Kidney (tissue), 14 donors: Measurements from ENCODE around the gene SERPINE2. TPM values are rescaled to one million over a fixed set of nuclear protein-coding genes. Genes with fewer than 3 reads are reported as not detected.

Source experiments
- DNase-seq, 5 donors: peaks; one replicate each; pipeline ENCODE4 v3.0.0-alpha.2; 2013 to 2020
- FAIRE-seq: peaks from 2 replicates; lab custom pipeline; 2012; peaks lifted over from hg19 to GRCh38; lab: Jason Lieb, UNC
- H3K27ac ChIP-seq, 2 donors: one replicate each; pipeline ENCODE4 v1.7.0; 2013; ENCODE audit warnings: low read depth in 2 of 2, low read length in 2 of 2, inconsistent platforms in 1 of 2
- H3K27me3 ChIP-seq: one replicate; pipeline ENCODE4 v1.7.1; 2013; ENCODE audit warnings: low read length, inconsistent platforms; ENCODE audit not compliant: control insufficient read depth, insufficient read depth
- H3K36me3 ChIP-seq, 3 donors: one replicate each; pipeline versions ENCODE4 v1.7.0 to v1.7.1; 2013; ENCODE audit warnings: low read length in 3 of 3, control low read depth in 1 of 3, inconsistent platforms in 1 of 3; ENCODE audit not compliant: insufficient read depth in 3 of 3, control insufficient read depth in 2 of 3
- H3K4me1 ChIP-seq, 3 donors: one replicate each; pipeline versions ENCODE4 v1.7.0 to v1.7.1; 2013; ENCODE audit warnings: low read length in 3 of 3, inconsistent platforms in 1 of 3, low read depth in 1 of 3; ENCODE audit not compliant: control insufficient read depth in 2 of 3, insufficient read depth in 2 of 3
- H3K4me3 ChIP-seq, 3 donors: one replicate each; pipeline versions ENCODE4 v1.7.0 to v1.8.1; 2013; ENCODE audit warnings: low read length in 3 of 3, control low read depth in 1 of 3, inconsistent platforms in 1 of 3
- H3K9ac ChIP-seq, 3 donors: one replicate each; pipeline versions ENCODE4 v1.7.0 to v1.7.1; 2013; ENCODE audit warnings: low read length in 3 of 3, control low read depth in 1 of 3, inconsistent platforms in 1 of 3
- H3K9me3 ChIP-seq, 3 donors: one replicate each; pipeline versions ENCODE4 v1.7.0 to v1.7.1; 2013; ENCODE audit warnings: low read length in 3 of 3, control low read depth in 1 of 3, inconsistent platforms in 1 of 3; ENCODE audit not compliant: control insufficient read depth in 2 of 3, insufficient read depth in 1 of 3
- CTCF ChIP-seq: IDR thresholded peaks from 3 replicates; pipeline ENCODE4 v1.5.1; 2012; ENCODE audit warnings: mild to moderate bottlenecking, moderate library complexity, borderline replicate concordance; ENCODE audit not compliant: insufficient read depth; ENCODE audit errors: extremely low read depth
- intact Hi-C: fragments of 100-400 bp; cut with DNase I; formaldehyde crosslinking; loops from one replicate; pipeline ENCODE4 v1.11.1; 2022
- polyA plus RNA-seq: library from polyadenylated mRNA; stranded (reverse); fragments of 350-450 nt; fragmentation: Illumina TruSeq; extraction: RNeasy Lipid Tissue Mini Kit (QIAGEN cat#74804); gene quantifications from one replicate; pipeline ENCODE4 v1.2.3, GENCODE V29; 2014; ENCODE audit warnings: low read depth, low replicate concordance; ENCODE audit not compliant: insufficient read depth
- total RNA-seq: library from RNA; stranded (reverse); fragmentation: NEBNext Ultra II Directional; extraction: Animal tissue kit (Norgen Biotek cat#: 25700); gene quantifications from one replicate; pipeline ENCODE4 v1.2.1, GENCODE V29; 2021
- donor health status: control.
- donor health status: control.
- donor health status: control.
- donor health status: control.
- donor health status: control.
- donor health status: DM: yes; HTN: yes; CAD: no.
- donor health status: Normal renal cell carcinoma (clear cell type).

Gene SERPINE2
- total and polyA plus RNA-seq, 2 donors from 2014 or later, result 27.3 to 29.2 TPM

- TF ChIP-seq CTCF, result peak; percentile 21
- peak within 1 kb of the TSS; percentile 66 to 79 (median 68) for H3K9ac ChIP-seq
- peaks cover 0 to 2% (median 0%) of the 10 kb centered on the region in 3 donors for H3K36me3 ChIP-seq
- peak within 1 kb of the TSS; percentile 81 to 92 (median 87) for H3K4me3 ChIP-seq
- H3K27ac ChIP-seq, result peak within 1 kb of the TSS in 1 of 2 donors; percentile 84
- H3K9me3 ChIP-seq, result no peaks in the 10 kb centered on the region
- DNase-seq (peak; percentile 96 to 98 (median 97)), FAIRE-seq (peak; percentile 84)
- no peaks in the 10 kb centered on the region for H3K27me3 ChIP-seq
- peaks cover 0 to 24% (median 13%) of the 10 kb centered on the region in 3 donors for H3K4me1 ChIP-seq
- intact Hi-C loops, result no loop called here
Measured at GRCh38 chr2:223957092-223957851, 81.8 kb downstream of the SERPINE2 start, which contains the start of gene MRPL44. MRPL44 (plus strand) TSS chr2:223957463; CDS start chr2:223957473, 10 bp downstream.

- Histone ChIP-seq H3K9ac (peak overlapping the region in 2 of 3 donors; percentile 2 to 68), H3K9me3 (no peaks in the 10 kb centered on the region), H3K36me3 (peaks cover 0 to 2% (median 0%) of the 10 kb centered on the region in 3 donors), H3K27me3 (no peaks in the 10 kb centered on the region), H3K4me1 (peaks cover 0 to 22% (median 11%) of the 10 kb centered on the region in 3 donors), H3K4me3 (peak overlapping the region in 2 of 3 donors; percentile 64 to 81), H3K27ac (peak overlapping the region in 1 of 2 donors; percentile 84)
- intact Hi-C loops, result no loop called here
- DNase-seq, result no peak
- FAIRE-seq, result no peak
- TF ChIP-seq CTCF, result no peak
Measured at GRCh38 chr2:223956300-223956699, 82.8 kb downstream of the SERPINE2 start.

GRCh38 chr2:223954401-223954800, 84.7 kb downstream of the SERPINE2 start:
- Histone ChIP-seq H3K9ac (no peak overlapping the region), H3K36me3 (no peaks in the 10 kb centered on the region), H3K4me3 (no peak overlapping the region), H3K4me1 (peaks cover 0 to 9% (median 4%) of the 10 kb centered on the region in 3 donors), H3K9me3 (no peaks in the 10 kb centered on the region), H3K27me3 (no peaks in the 10 kb centered on the region), H3K27ac (no peak overlapping the region)
- DNase-seq (no peak), FAIRE-seq (no peak)
- TF ChIP-seq CTCF, result no peak
- intact Hi-C loops, result no loop called here
